ENCODE data around the gene HBA1.
"Not testable (repeated sequence)": the region's sequence is repeated elsewhere in the genome, so short reads cannot be mapped to it uniquely, and the experiment has no call there.

Gene HBA1

DNA sequence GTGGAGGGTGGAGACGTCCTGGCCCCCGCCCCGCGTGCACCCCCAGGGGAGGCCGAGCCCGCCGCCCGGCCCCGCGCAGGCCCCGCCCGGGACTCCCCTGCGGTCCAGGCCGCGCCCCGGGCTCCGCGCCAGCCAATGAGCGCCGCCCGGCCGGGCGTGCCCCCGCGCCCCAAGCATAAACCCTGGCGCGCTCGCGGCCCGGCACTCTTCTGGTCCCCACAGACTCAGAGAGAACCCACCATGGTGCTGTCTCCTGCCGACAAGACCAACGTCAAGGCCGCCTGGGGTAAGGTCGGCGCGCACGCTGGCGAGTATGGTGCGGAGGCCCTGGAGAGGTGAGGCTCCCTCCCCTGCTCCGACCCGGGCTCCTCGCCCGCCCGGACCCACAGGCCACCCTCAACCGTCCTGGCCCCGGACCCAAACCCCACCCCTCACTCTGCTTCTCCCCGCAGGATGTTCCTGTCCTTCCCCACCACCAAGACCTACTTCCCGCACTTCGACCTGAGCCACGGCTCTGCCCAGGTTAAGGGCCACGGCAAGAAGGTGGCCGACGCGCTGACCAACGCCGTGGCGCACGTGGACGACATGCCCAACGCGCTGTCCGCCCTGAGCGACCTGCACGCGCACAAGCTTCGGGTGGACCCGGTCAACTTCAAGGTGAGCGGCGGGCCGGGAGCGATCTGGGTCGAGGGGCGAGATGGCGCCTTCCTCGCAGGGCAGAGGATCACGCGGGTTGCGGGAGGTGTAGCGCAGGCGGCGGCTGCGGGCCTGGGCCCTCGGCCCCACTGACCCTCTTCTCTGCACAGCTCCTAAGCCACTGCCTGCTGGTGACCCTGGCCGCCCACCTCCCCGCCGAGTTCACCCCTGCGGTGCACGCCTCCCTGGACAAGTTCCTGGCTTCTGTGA is at the start of gene HBA1:
TSS of gene HBA1 (plus strand) at position 204 of the 906 bp plus-strand sequence. CDS start at position 241, 37 bp downstream.
- not testable (repeated sequence) for DNase-seq

DNA sequence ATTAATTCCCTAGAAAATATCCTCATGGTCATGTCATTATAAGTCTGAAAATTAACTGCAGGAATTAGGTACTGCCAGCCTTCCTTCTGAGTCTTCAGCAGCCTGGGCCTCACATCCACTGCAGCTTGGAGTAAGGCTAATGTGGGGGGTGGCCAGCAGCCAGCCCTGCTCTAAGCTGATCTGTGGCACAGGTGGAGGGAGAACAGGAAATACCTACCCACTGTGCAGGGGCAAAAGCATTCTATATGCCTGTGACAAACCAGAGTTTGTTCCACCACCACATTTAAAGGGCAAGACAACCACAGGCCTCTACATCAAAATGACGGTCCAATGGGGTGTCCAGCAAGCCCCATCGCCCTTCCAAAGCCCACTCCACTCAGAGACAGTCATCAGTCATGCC is 47.4 kb upstream of the HBA1 start:
- DNase-seq = no peak

GRCh38 chr16:130533-131173 is 45.8 kb upstream of the HBA1 start:
- no peak for DNase-seq

DNA sequence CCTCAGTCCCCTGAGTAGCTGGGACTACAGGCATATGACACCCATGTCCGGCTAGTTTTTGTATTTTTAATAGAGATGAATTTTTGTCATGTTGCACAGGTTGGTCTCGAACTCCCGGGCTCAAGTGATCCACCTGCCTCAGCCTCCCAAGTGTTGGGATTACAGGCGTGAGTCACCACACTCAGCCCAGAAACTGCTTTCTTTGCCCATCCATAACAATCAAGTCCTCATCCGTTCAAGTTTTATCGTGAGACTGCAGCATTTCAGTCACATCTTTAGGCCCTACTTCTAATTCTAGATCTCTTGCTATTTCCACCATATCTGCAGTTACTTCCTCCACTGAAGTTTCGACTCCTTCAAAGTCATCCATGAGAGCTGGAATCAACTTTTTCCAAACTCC is 44.4 kb upstream of the HBA1 start:
- no peak for DNase-seq

GRCh38 chr16:133716-134115 is 42.8 kb upstream of the HBA1 start:
- no peak for DNase-seq

- DNase-seq = peak; percentile 10
Observed at GRCh38 chr16:138049-138417, 38.4 kb upstream of the HBA1 start.

GRCh38 chr16:140175-140857 is 36.2 kb upstream of the HBA1 start:
- DNase-seq = no peak

DNA sequence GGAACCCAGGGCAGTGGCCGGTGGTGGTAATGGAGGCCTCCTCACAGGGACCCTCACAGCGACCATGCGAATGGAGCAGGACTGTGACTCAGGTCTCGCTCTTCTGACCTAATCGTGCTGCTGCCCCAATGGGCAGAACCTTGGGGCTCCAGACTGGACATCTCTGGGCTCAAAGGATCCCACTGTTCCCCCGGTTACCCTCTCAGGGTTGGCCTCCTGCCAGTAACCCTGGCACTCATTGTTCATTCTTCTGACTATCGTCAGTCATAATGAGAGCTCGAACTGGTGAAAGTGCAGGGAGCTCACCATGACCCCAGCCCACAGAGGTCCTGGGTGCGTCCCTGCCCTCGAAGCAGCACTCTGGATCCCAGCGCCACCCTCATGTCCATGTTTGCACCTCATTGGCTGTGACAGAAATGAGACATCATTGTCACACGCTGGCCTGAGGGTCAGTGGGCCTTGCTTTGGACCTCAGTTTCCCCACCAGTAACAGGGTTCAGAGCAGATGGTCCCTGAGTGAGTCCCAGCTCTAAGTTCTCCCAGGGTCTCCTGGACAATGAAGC is 34.0 kb upstream of the HBA1 start:
- no peak for DNase-seq

- DNase-seq = no peak
Observed at GRCh38 chr16:143047-143446, 33.4 kb upstream of the HBA1 start.

- no peak for DNase-seq
Observed at GRCh38 chr16:143456-143855, 33.0 kb upstream of the HBA1 start.

DNA sequence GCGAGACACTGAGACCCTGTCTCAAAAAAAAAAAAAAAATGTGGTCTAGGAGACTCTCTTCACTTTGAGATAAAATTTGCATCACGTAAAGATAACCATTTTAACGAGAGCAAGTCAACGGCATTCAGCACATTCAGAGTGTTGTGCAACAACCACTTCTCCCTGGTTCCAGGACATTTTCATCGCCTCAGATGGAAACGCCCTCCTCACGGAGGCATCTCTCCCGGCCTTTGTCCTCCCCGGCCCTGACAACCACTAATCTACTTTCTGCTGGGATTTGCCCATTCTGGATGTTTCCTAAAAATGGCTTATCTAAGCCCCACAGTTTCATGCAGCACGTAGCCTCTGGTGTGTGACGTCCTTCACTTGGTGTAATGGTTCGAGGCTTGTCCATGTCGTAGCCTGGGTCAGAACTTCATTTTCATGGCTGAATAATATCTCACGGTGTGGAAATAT is 31.7 kb upstream of the HBA1 start:
- no peak for DNase-seq

- no peak for DNase-seq
Observed at GRCh38 chr16:146646-147045, 29.8 kb upstream of the HBA1 start.

DNA sequence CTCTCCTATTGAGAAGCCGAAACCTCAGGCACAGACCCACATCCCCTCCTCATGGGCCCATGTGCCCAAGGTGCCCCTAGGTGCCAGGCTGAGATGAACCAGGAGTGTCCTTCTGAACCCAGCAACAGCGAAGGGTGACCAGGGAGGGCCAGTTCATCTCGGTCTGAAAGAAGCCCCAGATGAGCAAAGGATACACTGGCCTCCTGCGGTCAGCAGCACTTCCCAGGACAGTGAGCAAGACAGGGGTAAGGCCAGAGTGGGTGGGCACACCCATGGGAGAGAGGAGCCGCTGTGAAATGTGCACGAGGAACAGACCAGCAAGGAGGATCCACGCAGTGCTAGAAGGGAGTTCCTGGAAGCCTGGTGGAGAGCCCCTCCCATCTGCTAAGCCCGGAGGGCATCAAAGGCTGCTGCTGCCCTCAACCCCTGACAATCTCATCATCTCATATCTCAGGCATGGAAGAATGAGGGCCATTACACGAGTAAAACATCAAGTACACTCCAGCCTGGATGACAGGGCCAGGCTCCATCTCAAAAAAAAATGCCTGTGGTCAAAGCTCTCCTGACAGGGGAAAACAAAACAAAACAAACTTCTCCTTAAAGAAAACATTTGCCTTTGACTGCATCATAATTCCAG is 27.3 kb upstream of the HBA1 start:
- DNase-seq = no peak

DNA sequence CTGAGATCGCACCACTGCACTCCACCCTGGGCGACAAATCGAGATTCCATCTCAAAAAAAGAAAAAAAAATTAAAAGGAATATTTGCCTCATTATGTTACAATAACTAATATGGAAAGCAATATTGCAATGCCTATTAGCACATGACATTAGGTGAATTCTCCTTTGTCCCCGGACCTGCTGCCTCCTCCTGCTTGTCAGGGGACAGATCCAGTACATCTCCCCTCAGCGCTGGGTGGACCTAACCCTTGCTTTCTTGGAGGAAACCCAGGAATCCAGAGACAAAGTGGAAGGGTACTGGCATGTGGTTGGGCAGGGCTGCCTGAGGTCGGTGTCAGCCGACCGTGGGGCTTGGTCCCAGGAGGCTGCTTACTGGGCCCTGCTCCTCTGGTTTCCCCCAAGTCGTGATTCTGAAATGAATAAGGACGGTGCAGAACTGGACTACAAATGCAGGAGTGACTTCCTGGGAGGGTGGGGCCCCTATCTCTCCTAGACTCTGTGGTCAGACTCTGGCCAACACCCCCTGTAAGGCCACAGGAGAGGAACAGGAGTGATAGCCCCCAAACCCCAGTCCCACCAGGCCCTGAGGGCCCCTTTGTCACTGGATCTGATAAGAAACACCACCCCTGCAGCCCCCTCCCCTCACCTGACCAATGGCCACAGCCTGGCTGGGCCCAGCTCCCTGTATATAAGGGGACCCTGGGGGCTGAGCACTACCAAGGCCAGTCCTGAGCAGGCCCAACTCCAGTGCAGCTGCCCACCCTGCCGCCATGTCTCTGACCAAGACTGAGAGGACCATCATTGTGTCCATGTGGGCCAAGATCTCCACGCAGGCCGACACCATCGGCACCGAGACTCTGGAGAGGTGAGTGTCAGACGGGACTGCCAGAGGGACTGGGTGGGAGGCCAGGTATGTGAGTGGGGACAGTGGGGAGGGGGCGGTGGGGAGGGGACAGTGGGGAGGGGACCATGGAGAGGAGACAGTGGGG is 24.0 kb upstream of the HBA1 start, which contains the start of gene HBZ:
TSS of gene HBZ (plus strand) at position 504 of the 988 bp plus-strand sequence. CDS start at position 770, 266 bp downstream.
- no peak for DNase-seq

- not testable (repeated sequence) for DNase-seq
Observed at GRCh38 chr16:153129-153521, 23.4 kb upstream of the HBA1 start.

GRCh38 chr16:153550-154216 is 22.8 kb upstream of the HBA1 start:
- DNase-seq = not testable (repeated sequence)

GRCh38 chr16:154217-155030 is 22.1 kb upstream of the HBA1 start:
- no peak for DNase-seq

- DNase-seq = no peak
Observed at GRCh38 chr16:155031-155398, 21.5 kb upstream of the HBA1 start.

DNA sequence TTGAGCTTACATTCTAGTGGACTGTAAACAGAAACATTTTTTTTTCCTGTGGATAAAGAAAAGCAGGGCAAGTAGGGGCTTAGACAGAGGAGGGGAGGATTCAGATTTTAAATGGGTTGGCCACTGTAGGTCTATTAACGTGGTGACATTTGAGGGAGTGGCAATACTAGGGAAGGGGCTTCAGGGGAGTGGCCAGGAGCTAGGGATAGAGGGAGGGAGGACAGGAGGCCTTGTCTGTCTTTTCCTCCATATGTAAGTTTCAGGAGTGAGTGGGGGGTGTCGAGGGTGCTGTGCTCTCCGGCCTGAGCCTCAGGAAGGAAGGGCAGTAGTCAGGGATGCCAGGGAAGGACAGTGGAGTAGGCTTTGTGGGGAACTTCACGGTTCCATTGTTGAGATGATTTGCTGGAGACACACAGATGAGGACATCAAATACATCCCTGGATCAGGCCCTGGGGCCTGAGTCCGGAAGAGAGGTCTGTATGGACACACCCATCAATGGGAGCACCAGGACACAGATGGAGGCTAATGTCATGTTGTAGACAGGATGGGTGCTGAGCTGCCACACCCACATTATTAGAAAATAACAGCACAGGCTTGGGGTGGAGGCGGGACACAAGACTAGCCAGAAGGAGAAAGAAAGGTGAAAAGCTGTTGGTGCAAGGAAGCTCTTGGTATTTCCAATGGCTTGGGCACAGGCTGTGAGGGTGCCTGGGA is 17.2 kb upstream of the HBA1 start:
- DNase-seq = no peak
